Neutrophil (primary cell): Measurements from ENCODE around the gene APOBEC3F.
"Not testable (repeated sequence)": the region's sequence is repeated elsewhere in the genome, so short reads cannot be mapped to it uniquely, and the experiment has no call there.

ENCODE experiments used
- H3K27ac ChIP-seq: fragments of 200-600 bp; sonication (generic); 2 replicates; pipeline ENCODE4 v1.5.1; 2016; ENCODE audit warnings: mild to moderate bottlenecking, moderate library complexity
- H3K27me3 ChIP-seq: fragments of 200-600 bp; sonication (generic); 2 replicates; pipeline ENCODE4 v1.6.0; 2016; ENCODE audit warnings: mild to moderate bottlenecking
- H3K36me3 ChIP-seq: fragments of 200-600 bp; sonication (generic); 2 replicates; pipeline ENCODE4 v1.5.1; 2017
- H3K4me1 ChIP-seq, 2 experiments: fragments of 200-600 bp in 1 of 2; sonication (generic) in 1 of 2; 1 replicate in 1 of 2; 2 replicates in 1 of 2; pipeline versions ENCODE4 v1.5.1 to v1.6.1; 2013 to 2016; ENCODE audit warnings: low read depth in 1 of 2, low read length in 1 of 2, mild to moderate bottlenecking in 1 of 2, moderate library complexity in 1 of 2; ENCODE audit not compliant: control insufficient read depth in 1 of 2, insufficient read depth in 1 of 2
- H3K4me3 ChIP-seq, 2 experiments: fragments of 200-600 bp in 1 of 2; sonication (generic) in 1 of 2; 1 replicate in 1 of 2; 2 replicates in 1 of 2; pipeline ENCODE4 v1.5.1; 2013 to 2016; ENCODE audit warnings: low read depth in 1 of 2, low read length in 1 of 2, mild to moderate bottlenecking in 1 of 2, moderate library complexity in 1 of 2
- H3K9me3 ChIP-seq: fragments of 200-600 bp; sonication (generic); 2 replicates; pipeline ENCODE4 v1.5.1; 2016
- CTCF ChIP-seq: fragments of 200-600 bp; sonication (generic); IDR thresholded peaks from 2 replicates; pipeline ENCODE4 v1.5.1; 2016; ENCODE audit warnings: antibody characterized with exemption

Gene APOBEC3F

GRCh38 chr22:39039306-39040126, 1.1 kb upstream of the APOBEC3F start:
- TF ChIP-seq CTCF = no peak
- no peaks in the 10 kb centered on the region for H3K27me3 ChIP-seq
- H3K4me1 ChIP-seq = peaks cover 7 to 8% of the 10 kb centered on the region in 2 experiments
- H3K27ac ChIP-seq = peak overlapping the region; percentile 76
- H3K4me3 ChIP-seq = no peak overlapping the region
- H3K36me3 ChIP-seq = peaks cover 5% of the 10 kb centered on the region
- no peaks in the 10 kb centered on the region for H3K9me3 ChIP-seq

GRCh38 chr22:39040155-39040537, 518 bp upstream of the APOBEC3F start:
- H3K27me3 ChIP-seq, H3K36me3 ChIP-seq, H3K4me1 ChIP-seq, H3K9me3 ChIP-seq: not testable (repeated sequence)
- H3K4me3 ChIP-seq = peak overlapping the region; percentile 54 to 63
- H3K27ac ChIP-seq = peak overlapping the region; percentile 76

GRCh38 chr22:39041908-39042307, 1.2 kb downstream of the APOBEC3F start:
- Histone ChIP-seq H3K9me3 (no peaks in the 10 kb centered on the region), H3K4me1 (peaks cover 7 to 8% of the 10 kb centered on the region in 2 experiments), H3K27ac (no peak overlapping the region), H3K4me3 (no peak overlapping the region), H3K27me3 (no peaks in the 10 kb centered on the region), H3K36me3 (peaks cover 5% of the 10 kb centered on the region)
- no peak for TF ChIP-seq CTCF

GRCh38 chr22:39043063-39043462, 2.4 kb downstream of the APOBEC3F start:
- not testable (repeated sequence) for H3K36me3 ChIP-seq, H3K4me1 ChIP-seq, H3K27me3 ChIP-seq, H3K9me3 ChIP-seq, H3K4me3 ChIP-seq, H3K27ac ChIP-seq

GRCh38 chr22:39045136-39045535, 4.5 kb downstream of the APOBEC3F start:
- H3K27ac ChIP-seq, H3K9me3 ChIP-seq, H3K27me3 ChIP-seq, H3K4me3 ChIP-seq, H3K36me3 ChIP-seq, H3K4me1 ChIP-seq: not testable (repeated sequence)

- H3K27ac ChIP-seq, H3K36me3 ChIP-seq, H3K4me1 ChIP-seq, H3K4me3 ChIP-seq, H3K9me3 ChIP-seq, H3K27me3 ChIP-seq: not testable (repeated sequence)
Observed at GRCh38 chr22:39049486-39049885, 8.8 kb downstream of the APOBEC3F start.

- not testable (repeated sequence) for H3K4me1 ChIP-seq, H3K27ac ChIP-seq, H3K4me3 ChIP-seq, H3K9me3 ChIP-seq, H3K36me3 ChIP-seq, H3K27me3 ChIP-seq
Observed at GRCh38 chr22:39051844-39052495, 11.3 kb downstream of the APOBEC3F start.

- Histone ChIP-seq H3K4me3 (no peak overlapping the region), H3K36me3 (no peaks in the 10 kb centered on the region), H3K27ac (no peak overlapping the region), H3K9me3 (no peaks in the 10 kb centered on the region), H3K27me3 (no peaks in the 10 kb centered on the region), H3K4me1 (no peaks in the 10 kb centered on the region)
- no peak for TF ChIP-seq CTCF
Observed at GRCh38 chr22:39055658-39056057, 15.0 kb downstream of the APOBEC3F start.

- not testable (repeated sequence) for H3K4me3 ChIP-seq, H3K27ac ChIP-seq, H3K36me3 ChIP-seq, H3K4me1 ChIP-seq, H3K27me3 ChIP-seq, H3K9me3 ChIP-seq
Observed at GRCh38 chr22:39061290-39061689, 20.6 kb downstream of the APOBEC3F start.

GRCh38 chr22:39061951-39062350, 21.3 kb downstream of the APOBEC3F start:
- H3K27ac ChIP-seq, H3K27me3 ChIP-seq, H3K36me3 ChIP-seq, H3K4me1 ChIP-seq, H3K9me3 ChIP-seq, H3K4me3 ChIP-seq: not testable (repeated sequence)

GRCh38 chr22:39063904-39064303, 23.2 kb downstream of the APOBEC3F start:
- H3K36me3 ChIP-seq, H3K9me3 ChIP-seq, H3K27ac ChIP-seq, H3K4me1 ChIP-seq, H3K27me3 ChIP-seq, H3K4me3 ChIP-seq: not testable (repeated sequence)
